Measurements from ENCODE around the gene FSCN2.

The FSCN2 gene

GRCh38 chr17:81489012-81489997 is 38.9 kb upstream of the FSCN2 start:
- in situ Hi-C loops (cut with MboI; ENCODE audit: low sequenced_read_pairs): loop anchor here (10.0 kb wide), 1 partner anchor 225 kb away; no protein-coding TSS in a partner anchor

- in situ Hi-C loops (cut with MboI; ENCODE audit: low sequenced_read_pairs): loop anchor here (10.0 kb wide), 1 partner anchor 225 kb away; no protein-coding TSS in a partner anchor
Measured at GRCh38 chr17:81489998-81490992, 37.9 kb upstream of the FSCN2 start.

- in situ Hi-C loops (cut with MboI; ENCODE audit: low sequenced_read_pairs): no loop called here
Measured at GRCh38 chr17:81491181-81491581, 37.0 kb upstream of the FSCN2 start.

GRCh38 chr17:81491761-81492160 is 36.4 kb upstream of the FSCN2 start:
- in situ Hi-C loops (cut with MboI; ENCODE audit: low sequenced_read_pairs): no loop called here

DNA sequence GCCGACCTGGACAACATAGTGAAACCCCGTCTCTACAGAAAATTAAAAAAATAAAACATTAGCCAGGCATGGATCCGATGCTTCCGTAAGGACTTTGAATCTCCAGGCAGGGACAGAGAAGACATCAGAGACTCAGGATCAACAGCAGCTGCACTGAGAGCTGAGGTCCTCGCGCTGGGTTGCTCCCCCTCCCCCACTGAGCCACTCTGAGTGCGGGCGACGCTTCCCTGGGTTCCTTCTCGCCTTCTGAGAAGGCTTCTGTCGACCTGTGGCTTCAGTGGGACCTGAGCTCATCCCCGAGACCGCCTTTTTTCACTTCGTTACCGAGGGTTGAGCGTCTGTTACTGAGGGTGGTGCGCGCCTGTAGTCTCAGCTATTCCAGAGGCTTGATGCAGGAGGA is 36.0 kb upstream of the FSCN2 start:
- in situ Hi-C loops (cut with MboI; ENCODE audit: low sequenced_read_pairs): no loop called here

DNA sequence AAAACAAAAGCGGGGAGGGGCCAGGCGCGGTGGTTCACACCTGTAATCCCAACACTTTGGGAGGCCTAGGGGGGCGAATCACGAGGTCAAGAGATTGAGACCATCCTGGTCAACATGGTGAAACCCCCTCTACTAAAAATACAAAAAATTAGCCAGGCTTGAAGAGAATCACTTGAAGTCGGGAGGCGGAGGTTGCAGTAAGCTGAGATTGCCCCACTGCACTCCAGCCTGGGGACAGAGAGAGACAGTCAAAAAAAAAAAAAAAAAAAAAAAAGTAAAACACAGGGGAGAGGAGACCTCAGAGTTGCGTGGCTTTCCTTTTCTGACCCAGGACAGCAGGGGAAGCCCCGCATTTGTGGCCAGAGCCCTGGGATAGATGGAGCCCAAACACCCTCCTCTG is 35.5 kb upstream of the FSCN2 start:
- in situ Hi-C loops (cut with MboI; ENCODE audit: low sequenced_read_pairs): no loop called here

- in situ Hi-C loops (cut with MboI; ENCODE audit: low sequenced_read_pairs): no loop called here
Measured at GRCh38 chr17:81493198-81494038, 34.8 kb upstream of the FSCN2 start.

GRCh38 chr17:81494626-81495377 is 33.4 kb upstream of the FSCN2 start:
- in situ Hi-C loops (cut with MboI; ENCODE audit: low sequenced_read_pairs): no loop called here

DNA sequence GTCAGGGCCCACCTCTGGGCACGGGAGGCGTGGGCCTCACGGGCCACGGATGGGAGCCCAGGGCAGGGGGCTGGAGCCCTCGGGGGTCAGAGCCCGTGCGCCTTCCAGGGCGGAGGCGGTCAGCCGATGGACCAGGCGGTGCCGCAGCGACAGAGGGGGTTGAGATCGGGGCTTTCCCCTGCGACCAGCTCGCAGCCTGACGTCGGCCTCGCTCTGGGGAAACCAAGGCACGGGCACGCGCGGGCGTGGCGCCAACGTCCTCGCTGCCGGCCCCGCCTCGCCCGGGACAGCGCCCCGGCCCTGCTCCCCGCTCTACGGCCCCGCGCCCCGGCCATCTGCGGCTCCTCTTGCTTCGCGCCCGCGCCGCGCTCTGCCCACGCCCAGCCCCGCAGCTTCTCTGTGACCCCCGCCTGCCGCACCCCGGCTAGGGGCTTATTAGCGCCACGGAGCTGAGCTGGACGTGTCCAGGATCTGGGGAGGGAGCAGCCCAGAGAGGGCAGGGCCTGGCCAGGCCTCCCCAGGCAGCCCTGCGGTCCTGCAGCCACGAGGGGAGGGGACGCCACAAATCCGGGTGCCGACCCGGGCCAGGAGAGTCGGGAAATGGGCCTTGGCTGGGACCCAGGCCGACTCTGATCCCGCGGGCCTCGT is 29.1 kb upstream of the FSCN2 start:
- in situ Hi-C loops (cut with MboI; ENCODE audit: low sequenced_read_pairs): no loop called here

- in situ Hi-C loops (cut with MboI; ENCODE audit: low sequenced_read_pairs): no loop called here
Measured at GRCh38 chr17:81499601-81499970, 28.6 kb upstream of the FSCN2 start.

- in situ Hi-C loops (cut with MboI; ENCODE audit: low sequenced_read_pairs): no loop called here
Measured at GRCh38 chr17:81500047-81500446, 28.1 kb upstream of the FSCN2 start.

GRCh38 chr17:81502471-81503017 is 25.6 kb upstream of the FSCN2 start:
- in situ Hi-C loops (cut with MboI; ENCODE audit: low sequenced_read_pairs): no loop called here

GRCh38 chr17:81503619-81504018 is 24.6 kb upstream of the FSCN2 start:
- in situ Hi-C loops (cut with MboI; ENCODE audit: low sequenced_read_pairs): no loop called here

DNA sequence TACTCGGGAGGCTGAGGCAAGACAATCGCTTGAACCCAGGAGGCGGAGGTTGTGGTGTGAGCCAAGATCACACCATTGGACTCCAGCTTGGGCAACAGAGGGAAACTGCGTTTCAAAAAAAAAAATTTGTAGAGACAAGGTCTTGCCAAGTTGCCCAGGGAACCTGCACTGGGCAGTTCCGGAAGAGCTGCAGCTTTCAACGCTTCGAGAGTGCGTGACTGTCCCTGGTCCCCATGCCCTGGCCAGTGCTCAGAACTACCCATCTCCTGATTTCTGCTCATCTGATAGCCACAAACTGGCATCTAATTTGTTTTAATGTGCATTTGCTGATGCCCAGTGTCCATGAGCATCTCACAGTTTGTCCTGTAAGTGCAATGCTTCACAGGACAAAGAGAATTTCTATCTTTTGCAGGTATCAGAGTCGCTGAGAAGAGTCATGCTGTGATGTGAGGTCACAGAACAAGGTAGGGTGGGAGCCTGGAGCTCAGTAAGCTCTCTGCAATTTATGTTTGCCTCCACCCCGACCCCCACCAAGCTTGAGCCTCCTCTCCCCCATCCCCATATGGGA is 19.5 kb upstream of the FSCN2 start:
- in situ Hi-C loops (cut with MboI; ENCODE audit: low sequenced_read_pairs): no loop called here

GRCh38 chr17:81509207-81509971 is 18.8 kb upstream of the FSCN2 start:
- in situ Hi-C loops (cut with MboI; ENCODE audit: low sequenced_read_pairs): no loop called here

GRCh38 chr17:81509972-81510784 is 18.0 kb upstream of the FSCN2 start:
- in situ Hi-C loops (cut with MboI; ENCODE audit: low sequenced_read_pairs): no loop called here
